ENCODE measurements around the gene MYT1.
"Not testable (repeated sequence)": the region's sequence is repeated elsewhere in the genome, so short reads cannot be mapped to it uniquely, and the experiment has no call there.

MYT1 gene

GRCh38 chr20:64121586-64121985 lies 42.7 kb upstream of the MYT1 start:
- DNase-seq (ENCODE audit: extremely low read depth, low read depth): no peak
- TF ChIP-seq CTCF (IDR thresholded peaks at IDR 0.05; ENCODE audit: low read depth, low read length): no peak

GRCh38 chr20:64122927-64123326 lies 41.3 kb upstream of the MYT1 start:
- DNase-seq (ENCODE audit: extremely low read depth, low read depth): not testable (repeated sequence)

- DNase-seq (ENCODE audit: extremely low read depth, low read depth): not testable (repeated sequence)
Observed at GRCh38 chr20:64123517-64123916, 40.7 kb upstream of the MYT1 start.

GRCh38 chr20:64129146-64129782 lies 35.0 kb upstream of the MYT1 start:
- TF ChIP-seq CTCF (IDR thresholded peaks at IDR 0.05; ENCODE audit: low read depth, low read length): no peak
- no peak for DNase-seq (ENCODE audit: extremely low read depth, low read depth)

- TF ChIP-seq CTCF (IDR thresholded peaks at IDR 0.05; ENCODE audit: low read depth, low read length): no peak
- DNase-seq (ENCODE audit: extremely low read depth, low read depth): no peak
Observed at GRCh38 chr20:64130271-64130670, 34.0 kb upstream of the MYT1 start.

- TF ChIP-seq CTCF (IDR thresholded peaks at IDR 0.05; ENCODE audit: low read depth, low read length): no peak
- no peak for DNase-seq (ENCODE audit: extremely low read depth, low read depth)
Observed at GRCh38 chr20:64130876-64131275, 33.4 kb upstream of the MYT1 start.

- TF ChIP-seq CTCF (IDR thresholded peaks at IDR 0.05; ENCODE audit: low read depth, low read length): no peak; the same call in 1 of the 2 replicates
- DNase-seq (ENCODE audit: extremely low read depth, low read depth): no peak
Observed at GRCh38 chr20:64131406-64131805, 32.8 kb upstream of the MYT1 start.

- TF ChIP-seq CTCF (IDR thresholded peaks at IDR 0.05; ENCODE audit: low read depth, low read length): no peak; the same call in 1 of the 2 replicates
- no peak for DNase-seq (ENCODE audit: extremely low read depth, low read depth)
Observed at GRCh38 chr20:64133951-64134407, 30.3 kb upstream of the MYT1 start.

GRCh38 chr20:64134744-64135143 lies 29.5 kb upstream of the MYT1 start:
- not testable (repeated sequence) for DNase-seq (ENCODE audit: extremely low read depth, low read depth)

All from AG09319 (cell line).